SK-N-SH (cell line): Measurements from ENCODE around the gene DNMT3A. TPM values are rescaled to one million over a fixed set of nuclear protein-coding genes. Genes with fewer than 3 reads are reported as not detected.

Source experiments
- CTCF ChIA-PET: fragments of 300-600, 350-600 bp; formaldehyde crosslinking; extraction: SDS; loops from one replicate; lab custom pipeline; 2021; lab: Yijun Ruan, JAX
- POLR2A ChIA-PET: fragments of 350-600 bp; sonication (Branson Sonifier 250); formaldehyde crosslinking; extraction: SDS; loops from one replicate; lab custom pipeline; 2020; ENCODE audit warnings: antibody characterized with exemption, inconsistent platforms; lab: Yijun Ruan, JAX
- DNase-seq: peaks from one replicate; pipeline ENCODE4 v3.0.0; 2012
- H2AFZ ChIP-seq: fragments of 200-600 bp; sonication (generic); 2 replicates; pipeline ENCODE4 v1.8.1; 2016; ENCODE audit warnings: antibody characterized with exemption, mild to moderate bottlenecking, low read depth
- H3F3A ChIP-seq: fragments of 200-600 bp; sonication (generic); replicated peaks from 2 replicates; pipeline ENCODE3; 2016; ENCODE audit warnings: antibody characterized with exemption, mild to moderate bottlenecking; ENCODE audit not compliant: insufficient read depth
- H3K27ac ChIP-seq, 2 experiments: fragments of 200-500 bp in 1 of 2; fragments of 200-600 bp in 1 of 2; sonication (Bioruptor generic) in 1 of 2; sonication (generic), shearing (Covaris generic) in 1 of 2; 2 replicates each; pipeline versions ENCODE4 v1.5.1 to v1.6.1; 2014 to 2016; ENCODE audit warnings: low read depth in 2 of 2, inconsistent platforms in 1 of 2, low read length in 1 of 2, mild to moderate bottlenecking in 1 of 2, mixed read lengths in 1 of 2
- H3K27me3 ChIP-seq: fragments of 200-600 bp; sonication (generic), shearing (Covaris generic); 2 replicates; pipeline ENCODE4 v1.6.1; 2016; ENCODE audit warnings: mixed run types; ENCODE audit not compliant: insufficient read depth
- H3K36me3 ChIP-seq, 2 experiments: fragments of 200-500 bp in 1 of 2; fragments of 200-600 bp in 1 of 2; sonication (Bioruptor generic) in 1 of 2; sonication (generic) in 1 of 2; replicated peaks in 1 of 2; 2 replicates each; pipeline versions ENCODE3 to v1.5.1; 2014 to 2016; ENCODE audit warnings: low read length in 1 of 2, mild to moderate bottlenecking in 1 of 2; ENCODE audit not compliant: insufficient read depth in 2 of 2, control insufficient read depth in 1 of 2
- H3K4me1 ChIP-seq, 2 experiments: fragments of 200-500 bp in 1 of 2; fragments of 200-600 bp in 1 of 2; sonication (Bioruptor generic) in 1 of 2; sonication (generic), shearing (Covaris generic) in 1 of 2; 2 replicates each; pipeline versions ENCODE4 v1.5.1 to v1.6.1; 2014 to 2016; ENCODE audit warnings: low read depth in 1 of 2, low read length in 1 of 2, mixed run types in 1 of 2; ENCODE audit not compliant: insufficient read depth in 2 of 2, control insufficient read depth in 1 of 2
- H3K4me2 ChIP-seq: fragments of 200-600 bp; sonication (generic), shearing (Covaris generic); 2 replicates; pipeline ENCODE4 v1.6.1; 2017; ENCODE audit warnings: mixed run types
- H3K4me3 ChIP-seq, 2 experiments: fragments of 200-500 bp in 1 of 2; fragments of 200-600 bp in 1 of 2; sonication (Bioruptor generic) in 1 of 2; sonication (generic), shearing (Covaris generic) in 1 of 2; 2 replicates each; pipeline versions ENCODE4 v1.5.1 to v1.8.1; 2014 to 2016; ENCODE audit warnings: low read depth in 2 of 2, inconsistent platforms in 1 of 2, low read length in 1 of 2, mild to moderate bottlenecking in 1 of 2, mixed read lengths in 1 of 2, moderate library complexity in 1 of 2
- H3K79me2 ChIP-seq: fragments of 200-600 bp; sonication (generic); 2 replicates; pipeline ENCODE4 v1.8.1; 2017; ENCODE audit warnings: mild to moderate bottlenecking; ENCODE audit not compliant: insufficient read depth
- H3K9ac ChIP-seq: fragments of 200-600 bp; sonication (generic); 2 replicates; pipeline ENCODE4 v1.6.1; 2017; ENCODE audit warnings: mixed run types
- H3K9me2 ChIP-seq: fragments of 200-600 bp; sonication (generic); 2 replicates; pipeline ENCODE4 v1.6.1; 2017; ENCODE audit warnings: mixed run types
- H3K9me3 ChIP-seq: fragments of 200-600 bp; sonication (generic); 2 replicates; pipeline ENCODE4 v1.6.1; 2017; ENCODE audit warnings: mixed run types, mild to moderate bottlenecking, moderate library complexity
- H4K20me1 ChIP-seq: fragments of 200-600 bp; sonication (generic); 2 replicates; pipeline ENCODE4 v1.6.1; 2017; ENCODE audit warnings: mild to moderate bottlenecking, mixed run types; ENCODE audit not compliant: insufficient read depth
- MEF2A ChIP-seq: IDR thresholded peaks from 2 replicates; pipeline ENCODE4 v1.4.0; 2012; ENCODE audit warnings: low read depth, borderline replicate concordance
- NRF1 ChIP-seq: IDR thresholded peaks from 2 replicates; pipeline ENCODE4 v1.6.1; 2012; ENCODE audit warnings: low read depth, mild to moderate bottlenecking, low read length
- REST ChIP-seq: IDR thresholded peaks from 2 replicates; pipeline ENCODE4 v1.6.1; 2012; ENCODE audit warnings: mild to moderate bottlenecking, low read depth, low read length, moderate library complexity
- SIN3A ChIP-seq: IDR thresholded peaks from 2 replicates; pipeline ENCODE4 v1.6.1; 2012; ENCODE audit warnings: low read depth, mild to moderate bottlenecking, low read length, moderate library complexity, borderline replicate concordance
- TCF12 ChIP-seq: IDR thresholded peaks from 2 replicates; pipeline ENCODE4 v1.4.0; 2012
- ZBTB33 ChIP-seq: IDR thresholded peaks from 2 replicates; pipeline ENCODE4 v1.4.0; 2012; ENCODE audit warnings: low read depth, borderline replicate concordance
- WGBS: methylation state at CpG from one replicate; pipeline ENCODE4 v1.1.6; 2017; ENCODE audit warnings: low lambda C conversion rate; 5-methylcytosine and 5-hydroxymethylcytosine counted together
- polyA plus RNA-seq, 3 experiments: library from polyadenylated mRNA; depleted of rRNA; stranded (reverse); fragments of >200 nt; gene quantifications; 2 replicates each; pipeline ENCODE4 v1.2.3, GENCODE V29; 2012

The DNMT3A gene
- polyA plus RNA-seq, 1 of the 3 experiments (the other 2 are of a cell fraction) = 5.6 TPM

GRCh38 chr2:25358836-25359235, 17.1 kb upstream of the DNMT3A start:
- WGBS = 86% methylated on average over 8 of the region's 8 CpGs
- CTCF ChIA-PET = interaction anchor here (1.1 to 6.3 kb wide), 3 partner anchors 15 to 131 kb away, joined by 3 to 57 read pairs (median 9); partner anchors contain the start of gene DNMT3A
- no peak overlapping the region for H2AFZ ChIP-seq

More at GRCh38 chr2:25358836-25359235, 17.1 kb upstream of the DNMT3A start:
- no peaks in the 10 kb centered on the region for H3K9me2 ChIP-seq
- H3K4me1 ChIP-seq = peaks cover 0 to 10% of the 10 kb centered on the region in 2 experiments; a peak in 2 of 4 replicates
- no peaks in the 10 kb centered on the region for H3F3A ChIP-seq
- H3K9ac ChIP-seq = no peak overlapping the region
- no peaks in the 10 kb centered on the region for H3K27me3 ChIP-seq
- no peak overlapping the region for H3K27ac ChIP-seq
- TF ChIP-seq MEF2A = no peak
- TF ChIP-seq TCF12 = no peak
- no peak for TF ChIP-seq ZBTB33
- TF ChIP-seq REST = no peak
- no peak for TF ChIP-seq SIN3A
- no peak for TF ChIP-seq NRF1
- no peaks in the 10 kb centered on the region for H3K79me2 ChIP-seq
- no peaks in the 10 kb centered on the region for H3K36me3 ChIP-seq
- POLR2A ChIA-PET = interaction anchor here (0.6 to 0.9 kb wide), 2 partner anchors 10 to 12 kb away, joined by 3 to 4 read pairs; no protein-coding TSS in a partner anchor
- H4K20me1 ChIP-seq = no peaks in the 10 kb centered on the region
- DNase-seq = no peak
- no peaks in the 10 kb centered on the region for H3K9me3 ChIP-seq
- H3K4me3 ChIP-seq = no peak overlapping the region
- no peak overlapping the region for H3K4me2 ChIP-seq
